Measurements from ENCODE around the gene COLEC12.

COLEC12 gene

DNA sequence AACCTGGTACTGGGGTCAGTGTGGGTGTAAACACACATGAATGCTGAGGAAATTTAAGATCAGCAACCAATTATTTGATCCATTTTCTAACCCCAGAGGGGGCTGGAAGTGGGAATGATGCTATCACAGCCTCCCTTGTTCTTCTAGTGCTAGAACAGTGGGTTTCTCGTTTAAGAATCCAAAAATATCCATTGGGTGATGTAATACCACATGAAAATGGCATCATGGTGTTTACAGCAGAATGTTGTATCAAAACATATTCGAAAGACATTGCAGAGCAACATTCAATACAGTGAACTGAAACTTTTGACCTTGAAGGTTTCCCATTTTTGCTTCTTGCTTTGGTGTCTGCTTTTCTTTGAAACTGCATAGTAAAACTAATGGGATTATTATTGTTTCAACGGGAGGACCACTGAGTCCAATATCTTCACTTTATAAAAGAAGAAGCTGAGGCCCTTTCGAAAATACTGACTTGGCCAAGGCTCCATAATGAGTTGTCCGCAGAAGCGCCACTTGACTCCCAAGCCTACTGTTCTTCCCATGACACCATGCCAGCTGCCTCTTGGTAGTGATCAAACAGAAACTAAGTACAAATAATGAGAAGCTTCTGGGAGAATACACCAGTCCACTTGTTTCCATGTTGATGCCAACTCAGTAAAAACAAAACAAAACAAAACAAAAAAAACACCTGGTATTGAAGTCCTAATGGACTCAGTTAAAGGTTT lies 106.1 kb downstream of the COLEC12 start:
- TF ChIP-seq, protein P1, sequence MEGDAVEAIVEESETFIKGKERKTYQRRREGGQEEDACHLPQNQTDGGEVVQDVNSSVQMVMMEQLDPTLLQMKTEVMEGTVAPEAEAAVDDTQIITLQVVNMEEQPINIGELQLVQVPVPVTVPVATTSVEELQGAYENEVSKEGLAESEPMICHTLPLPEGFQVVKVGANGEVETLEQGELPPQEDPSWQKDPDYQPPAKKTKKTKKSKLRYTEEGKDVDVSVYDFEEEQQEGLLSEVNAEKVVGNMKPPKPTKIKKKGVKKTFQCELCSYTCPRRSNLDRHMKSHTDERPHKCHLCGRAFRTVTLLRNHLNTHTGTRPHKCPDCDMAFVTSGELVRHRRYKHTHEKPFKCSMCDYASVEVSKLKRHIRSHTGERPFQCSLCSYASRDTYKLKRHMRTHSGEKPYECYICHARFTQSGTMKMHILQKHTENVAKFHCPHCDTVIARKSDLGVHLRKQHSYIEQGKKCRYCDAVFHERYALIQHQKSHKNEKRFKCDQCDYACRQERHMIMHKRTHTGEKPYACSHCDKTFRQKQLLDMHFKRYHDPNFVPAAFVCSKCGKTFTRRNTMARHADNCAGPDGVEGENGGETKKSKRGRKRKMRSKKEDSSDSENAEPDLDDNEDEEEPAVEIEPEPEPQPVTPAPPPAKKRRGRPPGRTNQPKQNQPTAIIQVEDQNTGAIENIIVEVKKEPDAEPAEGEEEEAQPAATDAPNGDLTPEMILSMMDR (IDR thresholded peaks at IDR 0.05; ENCODE audit: insufficient read depth, low read depth, low read length, missing control alignments) = no peak
- H3K4me3 ChIP-seq (ENCODE audit: low read length) = no peak overlapping the region
- DNase-seq (ENCODE audit: low read depth) = no peak

DNA sequence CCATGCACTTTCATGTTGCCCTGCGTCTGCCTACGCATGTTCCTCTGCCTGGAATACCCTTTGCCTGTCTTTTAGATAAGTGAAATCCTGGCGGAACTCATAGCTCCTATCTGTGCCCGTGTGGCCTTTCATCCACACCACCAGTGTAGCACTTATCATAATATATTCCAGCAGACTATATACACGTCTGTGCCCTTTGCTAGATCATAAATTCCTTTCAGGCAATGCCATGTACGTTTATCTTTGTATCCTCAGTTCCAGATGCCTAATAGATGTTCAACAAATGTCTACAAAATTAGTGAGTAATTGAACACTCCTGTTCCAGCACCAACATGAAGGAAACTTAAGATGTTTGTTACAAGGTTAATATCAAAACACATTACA lies 106.9 kb downstream of the COLEC12 start:
- no peak overlapping the region for H3K4me3 ChIP-seq (ENCODE audit: low read length)
- no peak for DNase-seq (ENCODE audit: low read depth)
- TF ChIP-seq, protein P1 (IDR thresholded peaks at IDR 0.05; ENCODE audit: insufficient read depth, low read depth, low read length, missing control alignments) = no peak

DNA sequence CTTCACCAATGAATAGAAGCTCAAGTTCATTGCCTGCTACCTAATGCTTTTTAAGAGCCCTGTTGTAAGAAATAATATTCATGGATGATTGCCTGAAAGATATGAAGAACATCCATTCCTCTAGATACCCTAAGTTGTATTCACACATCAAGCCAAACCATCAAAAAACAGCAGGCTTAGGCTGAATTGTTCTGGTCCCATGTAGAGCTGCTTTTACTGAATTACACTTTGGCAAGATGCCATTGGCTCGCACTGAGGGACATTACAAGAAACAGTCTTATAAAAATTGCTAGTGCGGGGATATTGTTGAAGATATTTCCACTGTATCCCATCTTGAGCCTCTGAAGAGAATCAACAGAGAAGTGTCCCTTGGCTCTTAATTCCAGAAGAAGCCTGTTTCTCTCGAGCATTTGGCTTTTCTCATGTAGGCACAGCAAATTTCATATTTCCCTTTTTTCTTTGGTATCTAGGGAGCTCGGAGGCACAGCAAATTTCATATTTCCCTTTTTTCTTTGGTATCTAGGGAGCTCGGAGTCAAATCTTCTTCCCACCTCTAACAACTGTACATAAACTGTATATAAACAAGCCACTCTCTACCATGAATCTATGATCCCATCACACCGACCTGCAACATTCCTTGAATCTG lies 107.5 kb downstream of the COLEC12 start:
- DNase-seq (ENCODE audit: low read depth) = no peak
- H3K4me3 ChIP-seq (ENCODE audit: low read length) = no peak overlapping the region
- TF ChIP-seq, protein P1 (IDR thresholded peaks at IDR 0.05; ENCODE audit: insufficient read depth, low read depth, low read length, missing control alignments) = no peak

- DNase-seq (ENCODE audit: low read depth) = no peak
- no peak overlapping the region for H3K4me3 ChIP-seq (ENCODE audit: low read length)
Measured at GRCh38 chr18:390741-391478, 109.6 kb downstream of the COLEC12 start.

DNA sequence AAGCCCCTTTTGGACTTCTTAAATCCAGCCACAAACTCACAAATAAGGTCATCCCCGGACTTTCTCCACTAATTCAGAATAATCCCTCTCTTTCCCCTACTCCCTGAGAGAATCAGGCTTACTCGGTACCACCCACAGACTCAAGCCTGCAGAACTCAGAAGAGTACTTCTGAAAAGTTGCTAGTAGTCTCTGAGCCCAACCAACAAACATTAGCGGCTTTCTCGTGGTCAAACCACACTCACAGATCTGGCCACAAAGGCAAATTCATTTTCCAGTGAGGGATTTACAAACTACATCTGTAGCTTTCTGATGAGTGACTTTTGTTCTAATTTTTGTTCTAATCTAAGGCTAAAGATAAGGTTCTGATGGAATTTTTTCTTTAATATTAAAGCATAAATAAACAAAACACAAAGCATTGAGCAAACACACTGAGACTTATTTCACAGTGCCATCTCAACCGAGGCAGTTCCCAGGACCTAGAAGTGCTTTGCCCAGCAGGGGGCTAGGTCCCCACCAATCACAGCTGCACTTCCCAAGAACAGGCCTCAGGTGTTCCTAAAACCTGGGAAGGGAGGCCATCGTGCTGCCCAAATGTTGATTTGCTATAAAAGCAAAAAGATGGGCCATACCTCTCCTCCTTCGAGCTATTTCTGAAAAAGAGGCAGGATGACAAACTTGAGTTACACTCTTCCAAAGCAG lies 110.7 kb downstream of the COLEC12 start:
- no peak overlapping the region for H3K4me3 ChIP-seq (ENCODE audit: low read length)
- no peak for DNase-seq (ENCODE audit: low read depth)
- TF ChIP-seq, protein P1 (IDR thresholded peaks at IDR 0.05; ENCODE audit: insufficient read depth, low read depth, low read length, missing control alignments) = no peak

More at GRCh38 chr18:390741-391478, 109.6 kb downstream of the COLEC12 start:
- TF ChIP-seq, protein P1 (IDR thresholded peaks at IDR 0.05; ENCODE audit: insufficient read depth, low read depth, low read length, missing control alignments) = no peak

DNA sequence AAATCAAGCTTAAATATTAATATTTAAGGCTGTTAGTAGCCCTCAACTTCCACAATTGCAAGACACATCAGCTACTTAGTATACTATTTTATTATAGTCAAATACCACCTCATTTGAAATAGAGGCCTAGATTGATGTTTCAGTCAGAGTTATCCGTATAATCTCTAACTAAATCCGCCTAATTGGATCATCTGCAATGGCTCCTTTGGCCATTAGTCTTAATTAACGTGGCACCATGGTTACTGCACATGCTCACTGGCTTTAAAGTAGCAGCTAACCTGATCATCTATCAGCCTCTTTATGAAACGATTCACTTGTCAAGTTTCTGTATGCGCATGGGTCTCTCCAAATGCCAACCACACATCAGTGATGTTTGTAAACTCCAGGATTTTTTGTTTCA lies 112.3 kb downstream of the COLEC12 start:
- TF ChIP-seq, protein P1 (IDR thresholded peaks at IDR 0.05; ENCODE audit: insufficient read depth, low read depth, low read length, missing control alignments) = no peak
- H3K4me3 ChIP-seq (ENCODE audit: low read length) = no peak overlapping the region
- no peak for DNase-seq (ENCODE audit: low read depth)
